ENCODE data around the gene PCDHGA5.

DNA sequence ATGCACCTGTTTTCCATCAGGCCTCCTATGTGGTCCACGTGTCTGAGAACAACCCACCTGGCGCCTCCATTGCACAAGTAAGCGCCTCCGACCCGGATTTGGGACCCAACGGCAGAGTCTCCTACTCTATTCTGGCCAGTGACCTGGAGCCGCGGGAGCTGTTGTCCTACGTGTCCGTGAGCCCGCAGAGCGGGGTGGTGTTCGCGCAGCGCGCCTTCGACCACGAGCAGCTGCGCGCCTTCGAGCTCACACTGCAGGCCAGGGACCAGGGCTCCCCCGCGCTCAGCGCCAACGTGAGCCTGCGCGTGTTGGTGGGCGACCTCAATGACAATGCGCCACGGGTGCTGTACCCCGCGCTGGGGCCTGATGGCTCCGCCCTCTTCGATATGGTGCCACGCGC lies 12.4 kb upstream of the PCDHGA5 start:
- TF ChIP-seq, protein P1, sequence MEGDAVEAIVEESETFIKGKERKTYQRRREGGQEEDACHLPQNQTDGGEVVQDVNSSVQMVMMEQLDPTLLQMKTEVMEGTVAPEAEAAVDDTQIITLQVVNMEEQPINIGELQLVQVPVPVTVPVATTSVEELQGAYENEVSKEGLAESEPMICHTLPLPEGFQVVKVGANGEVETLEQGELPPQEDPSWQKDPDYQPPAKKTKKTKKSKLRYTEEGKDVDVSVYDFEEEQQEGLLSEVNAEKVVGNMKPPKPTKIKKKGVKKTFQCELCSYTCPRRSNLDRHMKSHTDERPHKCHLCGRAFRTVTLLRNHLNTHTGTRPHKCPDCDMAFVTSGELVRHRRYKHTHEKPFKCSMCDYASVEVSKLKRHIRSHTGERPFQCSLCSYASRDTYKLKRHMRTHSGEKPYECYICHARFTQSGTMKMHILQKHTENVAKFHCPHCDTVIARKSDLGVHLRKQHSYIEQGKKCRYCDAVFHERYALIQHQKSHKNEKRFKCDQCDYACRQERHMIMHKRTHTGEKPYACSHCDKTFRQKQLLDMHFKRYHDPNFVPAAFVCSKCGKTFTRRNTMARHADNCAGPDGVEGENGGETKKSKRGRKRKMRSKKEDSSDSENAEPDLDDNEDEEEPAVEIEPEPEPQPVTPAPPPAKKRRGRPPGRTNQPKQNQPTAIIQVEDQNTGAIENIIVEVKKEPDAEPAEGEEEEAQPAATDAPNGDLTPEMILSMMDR (optimal IDR thresholded peaks at IDR 0.05 in 1 of 3, IDR thresholded peaks at IDR 0.05 in 1 of 3, conservative IDR thresholded peaks at IDR 0.05 in 1 of 3; ENCODE audit: extremely low read depth in 1 of 3, insufficient read depth in 2 of 3, low read length in 3 of 3), result no peak
- TF ChIP-seq EZH2 (IDR thresholded peaks at IDR 0.05; ENCODE audit: low read length), result no peak

Measured in keratinocyte (primary cell).